GM21528 (cell line): ENCODE results near the gene CMSS1.
"Not testable (repeated sequence)": the region's sequence is repeated elsewhere in the genome, so short reads cannot be mapped to it uniquely, and the experiment has no call there.

Experiments used
- ATAC-seq: cut with Tn5 transposase; IDR thresholded peaks from one replicate; pipeline ENCODE4 v1.9.1; 2021; ENCODE audit warnings: mild to moderate bottlenecking, moderate library complexity; ENCODE audit not compliant: unreplicated experiment, low FRiP score

CMSS1 gene

GRCh38 chr3:100042166-100042981, 224.7 kb downstream of the CMSS1 start:
- ATAC-seq: no peak

GRCh38 chr3:100043271-100043670, 225.6 kb downstream of the CMSS1 start:
- ATAC-seq: no peak

DNA sequence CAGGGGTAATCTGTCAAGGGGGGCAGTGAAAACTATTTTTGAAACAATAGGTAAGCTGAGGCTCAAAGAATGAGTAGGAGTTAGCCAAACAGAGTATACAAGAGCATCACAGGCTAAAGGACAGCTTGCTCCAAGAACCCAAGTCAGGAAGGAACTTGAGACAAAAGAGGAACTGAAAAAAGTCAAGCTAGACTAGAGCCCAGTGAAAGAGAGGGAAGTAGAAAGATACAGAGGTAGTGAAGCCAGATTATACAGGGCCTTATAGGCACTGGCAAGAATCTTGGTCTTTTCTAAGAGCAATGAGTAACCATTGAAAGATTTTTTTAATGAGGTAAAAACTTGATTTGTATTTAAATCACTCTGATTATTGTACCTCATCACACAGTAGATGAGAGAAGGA, 226.7 kb downstream of the CMSS1 start:
- peak; percentile 79 for ATAC-seq

- no peak for ATAC-seq
Observed at GRCh38 chr3:100045696-100046095, 228.0 kb downstream of the CMSS1 start.

GRCh38 chr3:100046986-100047385, 229.3 kb downstream of the CMSS1 start:
- ATAC-seq: no peak

DNA sequence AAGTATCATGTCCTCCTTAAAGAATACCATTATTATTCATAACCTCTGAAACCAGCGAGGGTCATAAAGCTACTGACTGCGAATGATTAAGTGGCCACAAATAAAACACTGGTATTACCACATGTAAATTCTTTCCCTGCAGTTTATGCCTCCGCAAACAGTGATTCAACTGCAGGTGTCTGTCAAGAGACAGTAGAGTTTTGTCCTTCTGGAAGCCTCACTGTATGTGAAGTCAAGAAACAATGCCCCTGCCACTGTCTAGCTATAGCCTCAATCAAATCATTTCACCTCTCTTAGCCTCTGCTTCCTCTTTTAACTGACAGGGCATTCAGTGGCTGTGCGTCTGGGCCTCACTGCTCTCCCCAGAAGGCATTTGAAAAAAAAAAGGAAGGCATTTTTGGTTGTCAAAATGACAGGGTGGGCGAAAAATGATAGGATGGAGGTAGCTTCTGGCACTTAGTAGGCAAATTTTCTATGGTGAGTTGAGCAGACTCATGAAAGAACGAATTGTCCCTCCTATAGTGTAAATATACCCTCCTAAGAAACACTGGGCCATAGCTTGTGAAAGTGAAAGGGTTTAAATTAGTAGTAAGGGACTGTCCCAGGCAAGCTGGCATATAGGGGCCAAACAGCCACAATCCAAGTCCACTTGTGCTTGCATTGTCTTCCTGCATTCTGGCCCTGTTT, 229.9 kb downstream of the CMSS1 start:
- peak; percentile 75 for ATAC-seq

GRCh38 chr3:100048248-100048647, 230.6 kb downstream of the CMSS1 start:
- ATAC-seq: peak; percentile 1

DNA sequence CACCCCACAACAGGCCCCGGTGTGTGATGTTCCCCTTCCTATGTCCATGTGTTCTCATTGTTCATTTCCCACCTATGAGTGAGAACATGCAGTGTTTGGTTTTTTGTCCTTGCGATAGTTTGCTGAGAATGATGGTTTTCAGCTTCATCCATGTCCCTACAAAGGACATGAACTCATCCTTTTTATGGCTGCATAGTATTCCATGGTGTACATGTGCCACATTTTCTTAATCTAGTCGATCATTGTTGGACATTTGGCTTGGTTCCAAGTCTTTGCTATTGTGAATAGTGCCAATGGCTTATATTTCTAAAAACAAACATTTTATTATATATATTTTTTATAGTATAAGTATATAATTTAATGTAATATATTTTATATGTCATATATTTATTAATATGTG, 233.9 kb downstream of the CMSS1 start:
- not testable (repeated sequence) for ATAC-seq

- ATAC-seq: no peak
Observed at GRCh38 chr3:100053951-100054620, 236.4 kb downstream of the CMSS1 start.

DNA sequence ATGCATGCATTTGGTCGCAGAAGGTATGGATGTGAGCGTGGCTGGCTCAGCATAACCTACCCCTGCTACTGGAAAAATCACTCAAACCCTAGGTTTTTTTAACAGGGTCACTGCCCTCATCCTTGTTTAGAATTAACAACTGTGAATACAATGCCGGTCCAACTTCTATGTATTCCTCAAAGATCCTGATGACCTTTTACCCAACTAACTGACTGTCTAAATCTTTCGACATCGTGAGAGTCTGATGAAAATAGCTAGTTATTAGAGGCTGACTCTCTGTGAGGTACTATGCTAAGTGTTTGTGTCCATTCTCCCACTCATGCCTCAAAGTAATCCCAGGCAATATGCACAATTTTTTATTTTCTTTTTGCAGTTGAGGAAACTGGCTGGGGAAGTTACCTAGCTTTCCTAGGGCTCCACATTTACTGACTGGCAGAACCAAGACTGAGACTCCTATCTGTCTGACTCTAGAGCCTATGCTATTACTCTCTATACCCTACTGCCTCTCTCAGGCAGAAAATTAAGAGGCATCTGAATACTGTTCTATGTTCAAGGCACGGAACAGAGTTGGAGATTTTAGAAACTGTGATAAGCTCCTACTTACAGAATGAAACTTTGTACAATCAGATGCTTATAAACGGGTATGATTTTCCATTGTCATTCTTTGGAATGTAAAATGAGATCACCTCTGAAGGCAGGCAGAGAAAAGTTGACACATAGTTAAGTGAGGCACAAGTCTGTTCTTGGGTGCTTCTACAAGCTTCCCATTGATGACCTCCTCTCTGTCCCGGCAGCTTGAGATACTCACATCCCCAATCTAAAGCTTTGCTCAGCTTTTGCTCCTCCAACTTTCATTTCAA, 240.3 kb downstream of the CMSS1 start:
- ATAC-seq: no peak

DNA sequence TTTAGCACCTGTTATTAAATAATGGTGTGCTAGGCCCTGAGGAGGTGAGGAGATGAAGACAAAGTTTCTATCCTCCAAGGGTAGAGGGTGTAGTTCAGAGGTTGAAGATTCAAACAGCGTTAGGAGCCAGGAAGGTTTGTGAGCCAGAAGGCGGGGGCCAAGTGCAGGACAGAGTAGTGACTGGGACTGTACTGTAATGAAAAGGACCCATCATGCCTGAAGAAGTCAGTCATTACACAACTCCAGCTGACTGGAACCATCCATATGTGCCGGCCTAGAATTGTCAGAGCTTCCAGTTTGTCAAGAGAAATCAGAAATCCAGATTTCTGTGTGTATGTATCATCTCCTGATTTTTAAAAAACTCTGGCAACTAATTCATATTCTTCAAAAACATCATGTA, 241.8 kb downstream of the CMSS1 start:
- ATAC-seq: no peak

GRCh38 chr3:100060685-100061484, 243.2 kb downstream of the CMSS1 start:
- ATAC-seq: no peak

DNA sequence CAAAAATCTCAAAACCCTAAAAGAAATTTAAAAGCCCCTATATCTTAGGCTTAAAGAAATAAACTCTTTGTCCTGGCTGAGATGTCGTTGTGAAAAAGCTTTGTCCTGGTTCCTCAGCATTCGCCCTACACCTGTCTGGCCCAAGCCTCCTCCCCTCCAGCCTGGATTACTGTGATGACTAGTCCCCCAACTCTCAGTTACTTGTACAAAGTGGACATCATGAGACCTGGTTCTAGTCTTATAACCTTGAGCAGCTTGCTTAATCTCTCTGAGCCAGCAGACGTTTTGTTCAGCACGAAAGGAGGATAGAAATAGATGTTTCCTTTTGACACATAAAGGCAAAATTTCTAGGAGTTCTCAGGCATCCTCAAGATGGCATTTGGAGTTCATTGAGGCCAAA, 245.0 kb downstream of the CMSS1 start:
- no peak for ATAC-seq

- no peak for ATAC-seq
Observed at GRCh38 chr3:100063929-100064461, 246.3 kb downstream of the CMSS1 start.

DNA sequence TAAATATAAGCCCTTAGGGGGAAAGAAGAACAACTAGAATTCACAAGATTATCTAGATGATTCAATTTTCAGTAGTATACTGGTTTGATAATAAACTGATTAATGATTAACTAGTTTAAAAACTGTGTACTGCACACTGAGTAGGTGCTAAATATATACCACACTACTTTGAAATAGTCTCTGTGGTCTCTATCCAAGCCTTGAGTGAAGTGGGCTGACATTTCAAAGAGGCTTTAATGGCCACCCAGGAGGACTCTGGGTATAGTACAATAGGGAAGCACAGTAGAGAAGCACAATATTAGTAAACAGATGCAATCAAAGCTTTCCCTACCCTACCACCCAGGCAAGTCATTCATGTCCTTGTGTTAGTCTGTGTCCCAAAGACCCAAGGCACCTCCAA, 249.9 kb downstream of the CMSS1 start:
- ATAC-seq: no peak

DNA sequence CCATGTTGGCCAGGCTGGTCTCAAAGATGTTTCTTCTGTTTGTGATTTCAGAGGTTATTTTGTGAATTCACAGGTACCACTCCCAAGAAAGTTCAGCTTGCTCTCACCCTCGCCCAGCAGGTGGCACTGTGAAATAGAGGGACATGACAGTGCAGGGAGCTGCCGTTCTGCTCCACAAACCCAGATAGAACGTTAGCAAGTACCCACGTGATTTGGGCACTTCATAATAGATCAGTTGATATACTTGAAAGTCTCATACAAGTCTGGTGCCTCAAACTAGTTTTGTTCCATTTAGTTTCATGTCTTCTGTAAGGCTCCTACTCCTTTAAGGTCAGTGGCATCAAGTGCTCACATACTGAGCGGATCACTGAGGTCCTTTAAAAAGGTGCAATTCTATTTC, 251.2 kb downstream of the CMSS1 start:
- ATAC-seq: peak; percentile 74

GRCh38 chr3:100069472-100069871, 251.8 kb downstream of the CMSS1 start:
- ATAC-seq: no peak

- no peak for ATAC-seq
Observed at GRCh38 chr3:100072326-100073048, 254.8 kb downstream of the CMSS1 start.
